HepG2 (cell line): ENCODE results near the gene ITCH. TPM values are rescaled to one million over a fixed set of nuclear protein-coding genes. Genes with fewer than 3 reads are reported as not detected.

Source experiments
- CHD2 ChIP-seq: IDR thresholded peaks from 2 replicates; pipeline ENCODE4 v1.6.1; 2011; ENCODE audit warnings: low read depth, low read length, improper control_type of control experiment
- ELF4 ChIP-seq: sonication (generic); formaldehyde crosslinking; IDR thresholded peaks from 2 replicates; pipeline ENCODE4 v1.5.0; 2020; ENCODE audit warnings: missing genetic modification reagents, mild to moderate bottlenecking, moderate library complexity, borderline replicate concordance
- HNF4G ChIP-seq, 2 experiments: sonication (generic) in 1 of 2; formaldehyde crosslinking in 1 of 2; IDR thresholded peaks; 2 replicates each; pipeline versions ENCODE4 v1.4.0 to v1.6.1; 2011 to 2020; ENCODE audit warnings: borderline replicate concordance in 2 of 2, low read depth in 2 of 2, mild to moderate bottlenecking in 2 of 2, low read length in 1 of 2, missing genetic modification reagents in 1 of 2, moderate library complexity in 1 of 2
- NCOA2 ChIP-seq: sonication (generic); formaldehyde crosslinking; IDR thresholded peaks from 2 replicates; pipeline ENCODE4 v1.8.0; 2022; ENCODE audit warnings: inconsistent platforms
- NFRKB ChIP-seq: fragments of 450-650 bp; IDR thresholded peaks from 2 replicates; pipeline ENCODE4 v1.6.1; 2017
- REPIN1 ChIP-seq: sonication (generic); formaldehyde crosslinking; IDR thresholded peaks from 2 replicates; pipeline ENCODE4 v1.8.0; 2022; ENCODE audit warnings: missing genetic modification reagents, low read depth, mild to moderate bottlenecking, borderline replicate concordance
- RORA ChIP-seq: sonication (generic); formaldehyde crosslinking; IDR thresholded peaks from 2 replicates; pipeline ENCODE4 v1.5.0; 2020; ENCODE audit warnings: mild to moderate bottlenecking, missing genetic modification reagents, moderate library complexity
- RXRB ChIP-seq: IDR thresholded peaks from 2 replicates; pipeline ENCODE4 v1.6.1; 2016; ENCODE audit warnings: borderline replicate concordance, missing genetic modification reagents, missing compliant biosample characterization
- YEATS2 ChIP-seq: sonication (generic); formaldehyde crosslinking; IDR thresholded peaks from 2 replicates; pipeline ENCODE4 v1.4.0; 2020; ENCODE audit warnings: missing genetic modification reagents, borderline replicate concordance
- ZNF430 ChIP-seq: sonication (generic); formaldehyde crosslinking; IDR thresholded peaks from 2 replicates; pipeline ENCODE4 v1.9.0; 2021; ENCODE audit warnings: mild to moderate bottlenecking, missing genetic modification reagents
- polyA plus RNA-seq, 8 experiments: library from polyadenylated mRNA; depleted of rRNA in 3 of 8; stranded (reverse) in 7 of 8; unstranded in 1 of 8; fragments of >200 nt; fragmentation: Illumina TruSeq in 4 of 8; extraction: Trizol in 4 of 8; gene quantifications; 2 replicates each; pipeline versions ENCODE4 v1.2.1 to v1.2.3, GENCODE V29; 2011 to 2016; ENCODE audit warnings: low read depth in 4 of 8, missing spikeins in 1 of 8, mixed read lengths in 1 of 8; ENCODE audit not compliant: insufficient read depth in 1 of 8
- total RNA-seq, 5 experiments: library from RNA; depleted of rRNA; stranded (reverse); fragments of >200 nt; fragmentation: Illumina TruSeq; extraction: Trizol; gene quantifications; 2 replicates each; pipeline ENCODE4 v1.2.3, GENCODE V29; 2016; ENCODE audit warnings: low read depth in 1 of 5
- TF ChIP-seq, protein P1 (sequence below): sonication (generic); formaldehyde crosslinking; IDR thresholded peaks from 2 replicates; pipeline ENCODE4 v1.8.1; 2023; ENCODE audit warnings: mild to moderate bottlenecking, missing genetic modification reagents
- TF ChIP-seq, protein P2 (sequence below): sonication (generic); formaldehyde crosslinking; IDR thresholded peaks from 2 replicates; pipeline ENCODE4 v1.4.0; 2020; ENCODE audit warnings: missing genetic modification reagents, borderline replicate concordance
- TF ChIP-seq, protein P3 (sequence below): sonication (generic); formaldehyde crosslinking; IDR thresholded peaks from 2 replicates; pipeline ENCODE4 v1.4.0; 2020; ENCODE audit warnings: mild to moderate bottlenecking, missing genetic modification reagents
- TF ChIP-seq, protein P4 (sequence below): sonication (generic); formaldehyde crosslinking; IDR thresholded peaks from 2 replicates; pipeline ENCODE4 v1.8.0; 2022; ENCODE audit warnings: low read depth, missing genetic modification reagents
- TF ChIP-seq, protein P5 (sequence below): sonication (generic); formaldehyde crosslinking; IDR thresholded peaks from 2 replicates; pipeline ENCODE4 v1.4.0; 2020; ENCODE audit warnings: missing genetic modification reagents, borderline replicate concordance

The ITCH gene
- total and polyA plus RNA-seq, 2 of the 13 experiments (the other 11 are each of a cell fraction or from before 2014, with no cell fraction given): 20.5 to 112 TPM

DNA sequence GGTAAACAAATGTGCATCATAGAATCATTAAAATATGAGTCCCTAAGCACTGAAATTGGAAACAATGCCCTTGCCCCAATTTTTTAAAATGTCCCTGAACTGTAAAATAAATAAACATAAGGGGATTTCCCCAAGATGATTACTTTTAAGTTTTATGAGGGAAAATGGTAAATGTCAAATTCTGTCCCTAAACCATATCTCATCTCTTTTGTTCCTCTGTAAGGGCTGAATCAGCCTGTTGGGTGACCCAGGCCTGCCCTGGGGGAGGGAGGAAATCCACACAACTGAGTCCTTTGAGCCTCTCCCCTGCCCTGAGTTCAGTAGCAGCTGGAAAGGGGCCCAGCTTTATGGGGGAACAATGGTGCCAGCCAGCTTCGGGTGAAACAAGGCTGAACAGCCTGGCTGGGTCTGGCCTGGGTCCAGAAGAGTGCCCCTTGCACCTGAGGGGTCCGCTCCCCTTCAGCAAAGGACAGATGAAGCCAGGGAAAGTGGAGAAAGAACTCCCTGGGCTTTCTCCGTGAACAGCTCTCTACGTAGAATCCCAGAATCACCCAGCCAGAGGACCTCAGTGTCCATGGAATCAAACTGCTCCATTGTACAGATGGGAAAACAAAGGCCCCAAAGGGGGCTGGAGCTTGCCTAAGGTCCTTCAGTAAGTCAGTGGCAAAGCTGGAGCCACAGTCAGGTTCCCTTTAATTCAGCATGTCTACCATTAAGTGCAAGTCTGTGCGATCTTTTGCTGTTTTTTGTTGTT, 28.2 kb upstream of the ITCH start (continued):
- TF ChIP-seq, protein P1, sequence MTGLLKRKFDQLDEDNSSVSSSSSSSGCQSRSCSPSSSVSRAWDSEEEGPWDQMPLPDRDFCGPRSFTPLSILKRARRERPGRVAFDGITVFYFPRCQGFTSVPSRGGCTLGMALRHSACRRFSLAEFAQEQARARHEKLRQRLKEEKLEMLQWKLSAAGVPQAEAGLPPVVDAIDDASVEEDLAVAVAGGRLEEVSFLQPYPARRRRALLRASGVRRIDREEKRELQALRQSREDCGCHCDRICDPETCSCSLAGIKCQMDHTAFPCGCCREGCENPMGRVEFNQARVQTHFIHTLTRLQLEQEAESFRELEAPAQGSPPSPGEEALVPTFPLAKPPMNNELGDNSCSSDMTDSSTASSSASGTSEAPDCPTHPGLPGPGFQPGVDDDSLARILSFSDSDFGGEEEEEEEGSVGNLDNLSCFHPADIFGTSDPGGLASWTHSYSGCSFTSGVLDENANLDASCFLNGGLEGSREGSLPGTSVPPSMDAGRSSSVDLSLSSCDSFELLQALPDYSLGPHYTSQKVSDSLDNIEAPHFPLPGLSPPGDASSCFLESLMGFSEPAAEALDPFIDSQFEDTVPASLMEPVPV (CRISPR knock-in tag): no peak; the same call in 1 of the 2 replicates
- TF ChIP-seq ELF4 (CRISPR knock-in tag) (no peak), HNF4G (IDR thresholded peaks at IDR 0.05; ENCODE audit: borderline replicate concordance, low read depth, low read length) (peak; percentile 53; the same call in 1 of the 2 replicates), HNF4G (CRISPR knock-in tag; IDR thresholded peaks at IDR 0.05; ENCODE audit: borderline replicate concordance, low read depth) (no peak), YEATS2 (no peak), NFRKB (no peak), RXRB (CRISPR knock-in tag) (peak; percentile 32; the same call in 1 of the 2 replicates), NCOA2 (peak; percentile 43; the same call in 1 of the 2 replicates), REPIN1 (CRISPR knock-in tag) (0 out of 2 replicates have a peak, but pooled peaks have one; percentile 13), CHD2 (no peak), RORA (CRISPR knock-in tag) (no peak), ZNF430 (no peak)
- TF ChIP-seq, protein P2, sequence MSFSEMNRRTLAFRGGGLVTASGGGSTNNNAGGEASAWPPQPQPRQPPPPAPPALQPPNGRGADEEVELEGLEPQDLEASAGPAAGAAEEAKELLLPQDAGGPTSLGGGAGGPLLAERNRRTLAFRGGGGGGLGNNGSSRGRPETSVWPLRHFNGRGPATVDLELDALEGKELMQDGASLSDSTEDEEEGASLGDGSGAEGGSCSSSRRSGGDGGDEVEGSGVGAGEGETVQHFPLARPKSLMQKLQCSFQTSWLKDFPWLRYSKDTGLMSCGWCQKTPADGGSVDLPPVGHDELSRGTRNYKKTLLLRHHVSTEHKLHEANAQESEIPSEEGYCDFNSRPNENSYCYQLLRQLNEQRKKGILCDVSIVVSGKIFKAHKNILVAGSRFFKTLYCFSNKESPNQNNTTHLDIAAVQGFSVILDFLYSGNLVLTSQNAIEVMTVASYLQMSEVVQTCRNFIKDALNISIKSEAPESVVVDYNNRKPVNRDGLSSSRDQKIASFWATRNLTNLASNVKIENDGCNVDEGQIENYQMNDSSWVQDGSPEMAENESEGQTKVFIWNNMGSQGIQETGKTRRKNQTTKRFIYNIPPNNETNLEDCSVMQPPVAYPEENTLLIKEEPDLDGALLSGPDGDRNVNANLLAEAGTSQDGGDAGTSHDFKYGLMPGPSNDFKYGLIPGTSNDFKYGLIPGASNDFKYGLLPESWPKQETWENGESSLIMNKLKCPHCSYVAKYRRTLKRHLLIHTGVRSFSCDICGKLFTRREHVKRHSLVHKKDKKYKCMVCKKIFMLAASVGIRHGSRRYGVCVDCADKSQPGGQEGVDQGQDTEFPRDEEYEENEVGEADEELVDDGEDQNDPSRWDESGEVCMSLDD (CRISPR knock-in tag): peak; percentile 64; the same call in 1 of the 2 replicates
- TF ChIP-seq, protein P3, sequence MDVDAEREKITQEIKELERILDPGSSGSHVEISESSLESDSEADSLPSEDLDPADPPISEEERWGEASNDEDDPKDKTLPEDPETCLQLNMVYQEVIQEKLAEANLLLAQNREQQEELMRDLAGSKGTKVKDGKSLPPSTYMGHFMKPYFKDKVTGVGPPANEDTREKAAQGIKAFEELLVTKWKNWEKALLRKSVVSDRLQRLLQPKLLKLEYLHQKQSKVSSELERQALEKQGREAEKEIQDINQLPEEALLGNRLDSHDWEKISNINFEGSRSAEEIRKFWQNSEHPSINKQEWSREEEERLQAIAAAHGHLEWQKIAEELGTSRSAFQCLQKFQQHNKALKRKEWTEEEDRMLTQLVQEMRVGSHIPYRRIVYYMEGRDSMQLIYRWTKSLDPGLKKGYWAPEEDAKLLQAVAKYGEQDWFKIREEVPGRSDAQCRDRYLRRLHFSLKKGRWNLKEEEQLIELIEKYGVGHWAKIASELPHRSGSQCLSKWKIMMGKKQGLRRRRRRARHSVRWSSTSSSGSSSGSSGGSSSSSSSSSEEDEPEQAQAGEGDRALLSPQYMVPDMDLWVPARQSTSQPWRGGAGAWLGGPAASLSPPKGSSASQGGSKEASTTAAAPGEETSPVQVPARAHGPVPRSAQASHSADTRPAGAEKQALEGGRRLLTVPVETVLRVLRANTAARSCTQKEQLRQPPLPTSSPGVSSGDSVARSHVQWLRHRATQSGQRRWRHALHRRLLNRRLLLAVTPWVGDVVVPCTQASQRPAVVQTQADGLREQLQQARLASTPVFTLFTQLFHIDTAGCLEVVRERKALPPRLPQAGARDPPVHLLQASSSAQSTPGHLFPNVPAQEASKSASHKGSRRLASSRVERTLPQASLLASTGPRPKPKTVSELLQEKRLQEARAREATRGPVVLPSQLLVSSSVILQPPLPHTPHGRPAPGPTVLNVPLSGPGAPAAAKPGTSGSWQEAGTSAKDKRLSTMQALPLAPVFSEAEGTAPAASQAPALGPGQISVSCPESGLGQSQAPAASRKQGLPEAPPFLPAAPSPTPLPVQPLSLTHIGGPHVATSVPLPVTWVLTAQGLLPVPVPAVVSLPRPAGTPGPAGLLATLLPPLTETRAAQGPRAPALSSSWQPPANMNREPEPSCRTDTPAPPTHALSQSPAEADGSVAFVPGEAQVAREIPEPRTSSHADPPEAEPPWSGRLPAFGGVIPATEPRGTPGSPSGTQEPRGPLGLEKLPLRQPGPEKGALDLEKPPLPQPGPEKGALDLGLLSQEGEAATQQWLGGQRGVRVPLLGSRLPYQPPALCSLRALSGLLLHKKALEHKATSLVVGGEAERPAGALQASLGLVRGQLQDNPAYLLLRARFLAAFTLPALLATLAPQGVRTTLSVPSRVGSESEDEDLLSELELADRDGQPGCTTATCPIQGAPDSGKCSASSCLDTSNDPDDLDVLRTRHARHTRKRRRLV (CRISPR knock-in tag): no peak
- TF ChIP-seq, protein P4, sequence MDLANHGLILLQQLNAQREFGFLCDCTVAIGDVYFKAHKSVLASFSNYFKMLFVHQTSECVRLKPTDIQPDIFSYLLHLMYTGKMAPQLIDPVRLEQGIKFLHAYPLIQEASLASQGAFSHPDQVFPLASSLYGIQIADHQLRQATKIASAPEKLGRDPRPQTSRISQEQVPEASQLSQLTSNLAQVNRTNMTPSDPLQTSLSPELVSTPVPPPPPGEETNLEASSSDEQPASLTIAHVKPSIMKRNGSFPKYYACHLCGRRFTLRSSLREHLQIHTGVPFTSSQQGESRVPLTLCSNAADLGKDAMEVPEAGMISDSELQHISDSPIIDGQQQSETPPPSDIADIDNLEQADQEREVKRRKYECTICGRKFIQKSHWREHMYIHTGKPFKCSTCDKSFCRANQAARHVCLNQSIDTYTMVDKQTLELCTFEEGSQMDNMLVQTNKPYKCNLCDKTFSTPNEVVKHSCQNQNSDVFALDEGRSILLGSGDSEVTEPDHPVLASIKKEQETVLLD: peak; percentile 21; the same call in 1 of the 2 replicates
- TF ChIP-seq, protein P5, sequence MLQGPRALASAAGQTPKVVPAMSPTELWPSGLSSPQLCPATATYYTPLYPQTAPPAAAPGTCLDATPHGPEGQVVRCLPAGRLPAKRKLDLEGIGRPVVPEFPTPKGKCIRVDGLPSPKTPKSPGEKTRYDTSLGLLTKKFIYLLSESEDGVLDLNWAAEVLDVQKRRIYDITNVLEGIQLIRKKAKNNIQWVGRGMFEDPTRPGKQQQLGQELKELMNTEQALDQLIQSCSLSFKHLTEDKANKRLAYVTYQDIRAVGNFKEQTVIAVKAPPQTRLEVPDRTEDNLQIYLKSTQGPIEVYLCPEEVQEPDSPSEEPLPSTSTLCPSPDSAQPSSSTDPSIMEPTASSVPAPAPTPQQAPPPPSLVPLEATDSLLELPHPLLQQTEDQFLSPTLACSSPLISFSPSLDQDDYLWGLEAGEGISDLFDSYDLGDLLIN (CRISPR knock-in tag): no peak
